HL-60 (cell line): ENCODE results near the gene CBX4.

Experiments
- DNase-seq, 2 experiments: peaks; one replicate each; pipeline ENCODE4 v3.0.0-alpha.2; 2010 to 2020; ENCODE audit warnings: low read depth in 1 of 2, low spot score in 1 of 2
- H3K27ac ChIP-seq: fragments of 250-450 bp; sonication (Bioruptor Pico); replicated peaks from 2 replicates; pipeline ENCODE4 v1.5.1; 2020; ENCODE audit warnings: mild to moderate bottlenecking, moderate library complexity
- H3K27me3 ChIP-seq: fragments of 250-450 bp; sonication (Bioruptor Pico); 2 replicates; pipeline ENCODE4 v1.5.1; 2021; ENCODE audit warnings: mild to moderate bottlenecking, moderate library complexity; ENCODE audit not compliant: insufficient read depth, poor library complexity, severe bottlenecking
- H3K4me3 ChIP-seq: replicated peaks from 2 replicates; pipeline ENCODE4 v1.5.1; 2011; ENCODE audit warnings: mild to moderate bottlenecking, control low read depth, low read length; ENCODE audit not compliant: insufficient read depth
- CTCF ChIP-seq: IDR thresholded peaks from one replicate; pipeline ENCODE4 v1.5.1; 2011; ENCODE audit warnings: low read length, control low read depth, inconsistent platforms; ENCODE audit not compliant: insufficient read depth
- GABPA ChIP-seq: IDR thresholded peaks from 2 replicates; pipeline ENCODE4 v1.6.1; 2012; ENCODE audit warnings: low read depth
- POLR2AphosphoS5 ChIP-seq: IDR thresholded peaks from 2 replicates; pipeline ENCODE4 v1.6.1; 2012; ENCODE audit warnings: low read depth
- REST ChIP-seq: IDR thresholded peaks from 2 replicates; pipeline ENCODE4 v1.6.1; 2012; ENCODE audit warnings: low read depth; ENCODE audit not compliant: insufficient replicate concordance
- SPI1 ChIP-seq: IDR thresholded peaks from 2 replicates; pipeline ENCODE4 v1.6.1; 2012; ENCODE audit warnings: low read depth, mild to moderate bottlenecking, borderline replicate concordance

Gene CBX4

GRCh38 chr17:79819085-79819484, 20.2 kb downstream of the CBX4 start:
- no peak overlapping the region for H3K27ac ChIP-seq
- TF ChIP-seq SPI1: no peak
- no peak for TF ChIP-seq GABPA
- no peak for TF ChIP-seq POLR2AphosphoS5
- TF ChIP-seq CTCF: no peak
- TF ChIP-seq REST: no peak
- H3K27me3 ChIP-seq: peaks cover 32% of the 10 kb centered on the region
- no peak for DNase-seq
- H3K4me3 ChIP-seq: no peak overlapping the region

GRCh38 chr17:79818026-79818758, 21.0 kb downstream of the CBX4 start:
- no peak overlapping the region for H3K27ac ChIP-seq
- TF ChIP-seq SPI1: no peak
- no peak overlapping the region for H3K4me3 ChIP-seq
- peaks cover 35% of the 10 kb centered on the region for H3K27me3 ChIP-seq
- no peak for DNase-seq

GRCh38 chr17:79815836-79816461, 23.3 kb downstream of the CBX4 start:
- Histone ChIP-seq H3K27me3 (peaks cover 56% of the 10 kb centered on the region), H3K27ac (no peak overlapping the region), H3K4me3 (no peak overlapping the region)
- no peak for DNase-seq
- TF ChIP-seq POLR2AphosphoS5: no peak
- no peak for TF ChIP-seq REST
- no peak for TF ChIP-seq CTCF
- no peak for TF ChIP-seq SPI1
- no peak for TF ChIP-seq GABPA

- TF ChIP-seq CTCF: no peak
- TF ChIP-seq REST: no peak
- TF ChIP-seq POLR2AphosphoS5: no peak
- TF ChIP-seq SPI1: no peak
- TF ChIP-seq GABPA: no peak
- Histone ChIP-seq H3K27me3 (peaks cover 61% of the 10 kb centered on the region), H3K4me3 (no peak overlapping the region), H3K27ac (no peak overlapping the region)
- no peak for DNase-seq
Measured at GRCh38 chr17:79814974-79815835, 24.0 kb downstream of the CBX4 start.
